ACHN (cell line): ENCODE measurements around the gene CLEC11A.

Experiments used
- DNase-seq: peaks from one replicate; pipeline ENCODE4 v3.0.0-alpha.2; 2015
- in situ Hi-C: cut with HindIII; loops from 2 replicates; pipeline ENCODE4 v1.10.0; 2017; ENCODE audit warnings: low sequenced_read_pairs, low pct_ligation_motif_present, low pct_unique_long_range_greater_than_20kb

Gene CLEC11A

DNA sequence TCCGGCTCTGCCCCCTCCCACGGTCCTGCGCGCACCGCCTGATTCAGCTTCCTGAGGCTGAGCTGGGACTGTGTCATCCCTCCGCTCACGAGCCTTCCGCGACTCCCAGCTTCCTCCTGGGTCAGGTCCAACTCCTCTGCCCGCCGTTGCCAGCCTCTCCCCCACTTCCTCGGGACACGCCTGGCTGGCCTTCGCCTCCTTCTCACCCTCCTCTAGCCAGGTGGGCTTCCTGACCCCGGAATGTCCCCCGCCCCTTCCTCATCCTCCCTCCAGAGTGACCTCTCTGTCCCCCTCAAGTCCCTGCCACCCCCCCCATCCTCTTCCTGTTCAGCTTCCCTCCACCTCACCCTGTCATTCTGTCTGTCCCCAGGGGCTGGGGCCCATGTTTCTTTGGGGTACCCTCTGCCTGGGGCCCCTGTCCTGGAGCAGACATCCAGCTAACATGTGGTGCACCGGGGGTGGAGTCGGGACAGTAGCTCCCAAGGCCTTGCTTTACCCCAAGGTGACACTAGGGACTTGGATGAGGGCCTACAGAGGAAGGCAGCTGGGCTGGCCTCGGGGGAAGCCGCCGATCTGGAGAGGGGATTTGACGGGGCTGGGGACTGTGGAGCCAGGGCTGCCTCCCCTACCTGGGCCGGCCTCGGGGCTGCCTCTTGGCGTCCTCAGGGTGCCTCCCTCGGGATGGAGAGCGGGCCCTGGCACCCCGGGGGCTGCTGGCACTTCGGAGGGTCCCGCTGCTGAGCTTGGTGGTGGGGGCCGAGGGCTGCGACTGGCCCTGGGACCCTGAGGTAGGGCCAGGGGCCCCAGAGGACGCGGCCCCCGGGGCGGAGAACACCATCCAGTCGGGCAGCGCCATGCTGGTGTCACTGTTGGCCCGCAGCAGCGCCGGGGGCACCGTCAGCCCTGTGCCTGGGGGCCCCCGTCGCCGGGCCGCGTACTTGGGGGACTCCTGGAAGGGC is 20.0 kb upstream of the CLEC11A start:
- peak; percentile 59 for DNase-seq
- in situ Hi-C loops, result no loop called here

DNA sequence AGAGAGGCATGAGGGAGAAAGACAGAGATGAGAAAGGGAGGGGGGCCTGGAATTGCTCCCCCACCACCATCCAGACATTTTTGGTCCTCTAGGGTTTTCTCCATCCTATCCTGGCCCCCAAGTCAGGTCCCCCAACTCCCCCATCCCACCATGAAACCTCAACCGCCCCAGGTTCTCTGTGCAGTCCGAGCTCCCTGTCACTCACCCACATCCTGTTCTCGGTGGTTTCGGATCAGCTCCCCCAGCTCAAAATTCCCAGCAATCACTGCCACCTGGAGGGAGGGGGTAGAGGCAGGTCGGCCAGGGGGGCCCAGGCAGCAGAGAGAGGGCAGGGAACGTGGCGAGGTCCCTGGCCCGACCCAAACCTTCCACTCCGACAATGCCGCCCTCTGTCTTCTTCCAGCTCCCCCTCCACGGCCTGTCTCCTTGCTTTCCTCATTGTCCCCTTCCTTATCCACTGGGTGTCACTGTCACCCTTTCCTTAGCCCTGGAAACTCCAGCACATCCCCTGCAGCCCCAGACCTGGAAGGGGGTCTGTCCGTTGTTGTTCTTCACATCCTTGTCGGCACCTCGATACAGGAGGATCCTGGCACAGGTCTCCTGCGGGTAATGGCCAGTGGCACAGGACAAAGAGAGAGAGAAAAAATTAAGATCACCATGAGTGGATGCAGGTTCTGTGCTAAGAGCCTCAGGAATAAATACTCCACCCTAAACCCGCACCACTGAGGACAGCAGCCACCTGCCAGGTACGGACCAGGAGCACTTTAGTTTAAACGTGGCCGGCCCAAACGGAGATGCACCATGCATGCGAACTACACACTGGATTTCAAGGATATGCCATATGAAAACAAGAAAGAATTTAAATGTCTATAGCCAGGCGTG is 19.0 kb upstream of the CLEC11A start:
- DNase-seq, result no peak
- in situ Hi-C loops, result no loop called here

GRCh38 chr19:50705422-50706019 is 17.6 kb upstream of the CLEC11A start:
- peak; percentile 68 for DNase-seq
- in situ Hi-C loops, result no loop called here

- in situ Hi-C loops, result no loop called here
- no peak for DNase-seq
Observed at GRCh38 chr19:50706387-50706786, 16.8 kb upstream of the CLEC11A start.

DNA sequence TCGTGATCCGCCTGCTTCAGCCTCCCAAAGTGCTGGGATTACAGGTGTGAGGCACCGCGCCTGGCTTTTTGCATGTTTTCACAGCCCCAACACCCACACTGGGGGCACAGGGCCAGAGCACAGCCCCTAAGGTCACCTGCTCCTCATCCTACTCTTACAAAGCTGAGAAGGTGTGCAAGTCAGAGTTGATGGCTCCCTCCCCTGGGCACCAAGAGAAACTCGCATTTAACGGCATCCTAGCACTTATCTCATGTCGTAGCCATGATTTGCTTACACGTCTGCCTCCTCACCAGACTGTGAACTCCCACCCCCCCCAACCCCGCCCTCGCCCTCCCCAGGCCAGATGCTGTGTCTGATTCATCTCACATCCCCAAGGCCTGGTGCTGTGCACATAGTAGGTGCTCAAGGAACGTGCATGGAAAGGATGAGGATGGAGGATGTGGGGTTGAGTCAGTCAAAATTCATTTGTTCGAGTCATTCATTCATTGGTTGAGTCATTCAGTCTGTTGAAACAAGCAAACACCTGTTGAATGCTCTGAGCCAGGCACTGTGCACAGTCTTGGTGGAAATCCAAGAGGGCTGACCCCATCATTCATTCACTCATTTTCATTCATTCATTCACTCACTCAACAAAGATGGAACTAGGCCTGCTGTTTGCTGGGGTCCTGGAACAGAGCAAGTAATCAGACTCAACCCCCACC is 14.8 kb upstream of the CLEC11A start:
- in situ Hi-C loops, result no loop called here

DNA sequence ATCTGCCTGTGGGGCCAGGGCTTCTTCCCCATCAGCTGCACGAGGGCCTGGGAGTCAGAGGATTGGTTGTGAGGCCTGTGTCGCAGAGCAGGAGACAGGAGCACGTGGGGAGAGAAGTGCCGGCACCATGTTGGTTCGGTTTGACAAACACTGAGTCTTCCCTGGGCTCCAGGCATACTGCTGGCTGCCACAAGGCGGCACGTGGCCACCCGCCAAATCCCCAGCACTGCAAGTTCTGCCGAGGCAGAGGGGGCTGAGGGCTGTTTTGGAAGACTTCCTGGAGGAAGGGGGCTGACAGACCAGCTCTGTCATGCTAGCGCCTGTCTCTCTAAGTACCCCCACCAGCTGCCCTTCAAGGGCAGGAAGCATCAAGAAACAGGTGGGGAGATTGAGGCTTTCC is 13.1 kb upstream of the CLEC11A start:
- no peak for DNase-seq
- in situ Hi-C loops, result no loop called here

More for the DNA sequence above, 14.8 kb upstream of the CLEC11A start:
- no peak for DNase-seq

- in situ Hi-C loops, result no loop called here
- no peak for DNase-seq
Observed at GRCh38 chr19:50710612-50711011, 12.6 kb upstream of the CLEC11A start.

- DNase-seq, result no peak
- in situ Hi-C loops, result no loop called here
Observed at GRCh38 chr19:50711196-50711595, 12.0 kb upstream of the CLEC11A start.

DNA sequence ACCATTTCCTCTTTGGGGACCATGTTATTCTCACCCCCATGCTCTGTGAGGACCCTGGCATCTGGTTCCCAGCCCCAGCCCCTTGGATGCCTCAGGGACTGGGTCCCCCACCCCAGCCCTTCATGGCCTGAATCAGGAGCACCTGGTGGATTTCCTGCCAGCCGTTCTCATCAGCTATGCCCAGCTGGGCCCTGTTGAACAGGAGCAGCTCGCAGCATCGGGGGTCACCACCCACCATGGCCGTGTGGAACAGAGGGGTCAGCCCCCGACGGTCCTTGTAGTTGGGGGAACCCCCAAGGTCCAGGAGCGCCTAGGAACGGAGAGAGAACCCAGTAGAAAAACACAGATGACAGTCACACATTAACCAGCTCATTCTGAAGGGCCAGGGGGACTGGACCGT is 11.4 kb upstream of the CLEC11A start:
- in situ Hi-C loops, result no loop called here

DNA sequence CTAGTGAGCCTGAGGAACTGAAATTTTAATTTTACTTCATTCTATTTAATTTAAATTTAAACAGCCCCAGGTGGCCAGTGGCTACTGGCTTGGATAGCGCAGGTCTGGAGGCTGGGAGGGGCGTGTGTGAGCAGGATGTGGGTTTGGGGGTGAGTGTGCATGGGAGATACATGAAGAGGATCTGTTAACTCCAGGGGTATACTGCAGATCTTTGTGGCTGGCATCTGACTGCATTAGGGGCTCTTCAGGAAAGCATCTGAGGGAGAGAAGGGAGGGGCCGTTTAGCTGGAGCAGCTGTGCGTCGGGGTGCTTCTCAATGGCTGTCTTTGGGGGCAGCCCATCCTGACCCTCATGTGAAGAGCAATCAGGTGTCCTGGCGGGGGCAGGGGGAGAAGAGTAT is 10.3 kb upstream of the CLEC11A start:
- in situ Hi-C loops, result no loop called here

More for the DNA sequence above, 11.4 kb upstream of the CLEC11A start:
- DNase-seq, result no peak

DNA sequence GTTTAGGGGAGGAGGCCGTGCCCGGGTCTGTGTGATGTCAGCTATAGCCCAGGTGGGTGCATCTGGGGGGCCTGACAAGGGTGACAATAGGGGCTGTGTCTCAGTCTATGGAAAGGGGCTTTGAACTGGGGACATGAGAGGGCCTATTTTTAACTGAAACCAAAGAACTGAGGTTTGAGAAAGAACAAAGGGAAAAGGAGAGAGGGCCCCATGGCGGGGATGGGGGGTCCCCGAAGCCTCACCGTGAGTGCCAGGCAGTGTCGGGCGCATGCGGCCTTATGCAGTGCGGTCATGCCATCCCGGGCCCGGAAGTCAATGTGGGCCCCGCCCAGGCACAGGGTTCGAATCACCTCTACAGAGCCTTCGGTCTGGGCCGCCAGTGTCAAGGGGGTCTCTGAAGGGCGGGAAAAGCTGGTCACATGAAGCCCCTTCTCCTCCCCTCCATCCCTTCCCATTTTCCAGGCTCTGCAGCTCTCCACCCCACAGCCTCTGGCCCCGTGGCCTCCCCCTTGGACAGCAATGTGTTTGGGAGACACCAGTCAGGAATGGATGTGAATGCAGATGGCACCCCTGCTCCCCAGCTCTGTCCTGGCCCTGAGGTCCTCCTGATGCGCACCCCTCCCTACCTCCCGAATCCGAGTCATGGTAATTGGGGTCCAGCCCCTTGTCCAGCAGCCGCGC is 9.5 kb upstream of the CLEC11A start:
- in situ Hi-C loops, result no loop called here
- no peak for DNase-seq

More for the DNA sequence above, 10.3 kb upstream of the CLEC11A start:
- no peak for DNase-seq

GRCh38 chr19:50716178-50717025 is 6.8 kb upstream of the CLEC11A start:
- in situ Hi-C loops, result no loop called here
- DNase-seq, result no peak

DNA sequence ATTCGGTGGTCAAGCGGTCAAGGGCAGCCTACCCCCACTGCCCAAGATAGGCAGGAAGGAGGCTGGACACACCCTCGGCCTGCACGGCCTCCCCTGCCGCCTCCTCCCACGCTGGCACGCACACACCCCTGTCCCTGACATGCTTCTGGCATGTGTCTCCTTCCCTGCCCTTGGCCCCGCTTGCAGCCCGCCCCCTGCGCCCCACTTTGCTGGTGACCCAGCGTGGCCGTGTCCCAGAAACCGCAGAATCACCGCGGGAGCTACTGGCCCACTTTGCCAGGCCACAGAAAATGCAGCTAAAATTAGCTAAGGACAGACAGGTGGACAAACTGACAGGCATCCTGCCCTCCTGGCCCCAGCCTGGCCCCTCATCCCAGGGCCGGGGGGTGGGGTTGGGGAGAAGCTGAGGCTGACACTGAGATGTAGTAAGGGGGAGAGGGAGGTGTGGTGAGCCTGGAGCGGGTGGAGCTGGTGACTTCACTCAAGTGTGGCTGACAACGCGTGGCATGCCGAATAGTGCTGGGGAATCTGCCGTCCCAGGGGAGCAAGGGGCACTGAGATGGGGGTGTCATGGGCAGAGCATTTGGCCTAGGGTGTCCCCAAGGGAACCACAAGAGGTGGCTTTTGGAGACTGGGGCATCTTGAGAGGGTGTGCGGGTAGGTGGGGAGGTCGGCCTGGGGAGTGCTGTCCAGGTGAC is 6.0 kb upstream of the CLEC11A start:
- in situ Hi-C loops, result no loop called here
- no peak for DNase-seq

- in situ Hi-C loops, result no loop called here
Observed at GRCh38 chr19:50717891-50718254, 5.3 kb upstream of the CLEC11A start.

GRCh38 chr19:50718255-50719118 is 4.7 kb upstream of the CLEC11A start:
- in situ Hi-C loops, result no loop called here
- no peak for DNase-seq

More at GRCh38 chr19:50717891-50718254, 5.3 kb upstream of the CLEC11A start:
- no peak for DNase-seq

DNA sequence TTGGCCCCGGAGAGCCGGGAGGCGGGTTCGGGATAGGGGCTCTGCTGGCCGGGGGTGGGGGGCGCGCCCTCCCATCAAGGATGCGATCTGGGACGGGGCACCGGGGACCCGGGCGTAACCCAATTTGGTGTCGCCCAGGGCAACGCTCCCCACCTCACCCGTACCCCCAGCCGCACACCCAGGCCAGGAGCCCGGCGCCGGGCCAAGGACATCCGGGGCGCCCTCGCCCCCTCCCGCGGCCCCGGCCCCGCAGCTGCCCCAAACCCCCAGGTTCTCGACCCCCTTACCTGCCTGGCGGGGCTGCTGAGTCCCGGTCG is 4.1 kb upstream of the CLEC11A start:
- DNase-seq, result no peak
- in situ Hi-C loops, result no loop called here
